Kidney epithelial cell (primary cell): ENCODE results near the gene CDH19. TPM values are rescaled to one million over a fixed set of nuclear protein-coding genes. Genes with fewer than 3 reads are reported as not detected.

Experiments used
- DNase-seq: peaks from one replicate; pipeline ENCODE4 v3.0.0-alpha.2; 2010; ENCODE audit warnings: low read depth
- H3K27me3 ChIP-seq: 2 replicates; pipeline ENCODE4 v1.6.0; 2011; ENCODE audit warnings: low read length; ENCODE audit not compliant: control insufficient read depth, insufficient read depth
- H3K36me3 ChIP-seq: 2 replicates; pipeline ENCODE4 v1.5.1; 2011; ENCODE audit warnings: low read length; ENCODE audit not compliant: control insufficient read depth, insufficient read depth
- H3K4me3 ChIP-seq: 2 replicates; pipeline ENCODE4 v1.5.1; 2011; ENCODE audit warnings: low read depth, mild to moderate bottlenecking, control low read depth, low read length
- total RNA-seq: library from RNA; depleted of rRNA; stranded (reverse); fragments of >200 nt; gene quantifications from 2 replicates; pipeline ENCODE4 v1.2.3, GENCODE V29; 2015
- TF ChIP-seq, protein P1 (sequence below): IDR thresholded peaks from 2 replicates; pipeline ENCODE4 v1.5.1; 2011; ENCODE audit warnings: mild to moderate bottlenecking, moderate library complexity, low read length, control low read depth, inconsistent platforms; ENCODE audit not compliant: insufficient read depth, poor library complexity, severe bottlenecking

Gene CDH19
- total RNA-seq, 1 donor from 2014 or later: not detected

DNA sequence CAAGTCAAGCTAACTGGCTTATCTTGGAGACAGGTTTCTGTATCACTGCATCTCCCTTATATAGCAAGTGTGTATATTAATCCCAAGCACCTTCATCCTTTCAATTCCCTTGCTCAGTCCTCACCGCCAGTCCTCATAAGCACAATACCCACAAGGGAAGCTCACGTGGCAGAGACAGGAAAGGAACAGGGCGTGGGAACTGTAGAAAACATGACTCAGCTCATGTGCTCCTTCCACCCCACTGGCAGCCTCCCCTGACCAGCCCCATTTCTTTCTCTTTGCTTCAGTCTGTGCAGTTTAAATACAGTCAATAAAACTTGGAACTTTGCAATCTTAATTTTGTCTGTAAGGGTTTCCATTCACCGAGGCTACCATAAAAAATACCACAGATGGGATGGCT, 36.5 kb upstream of the CDH19 start:
- TF ChIP-seq, protein P1, sequence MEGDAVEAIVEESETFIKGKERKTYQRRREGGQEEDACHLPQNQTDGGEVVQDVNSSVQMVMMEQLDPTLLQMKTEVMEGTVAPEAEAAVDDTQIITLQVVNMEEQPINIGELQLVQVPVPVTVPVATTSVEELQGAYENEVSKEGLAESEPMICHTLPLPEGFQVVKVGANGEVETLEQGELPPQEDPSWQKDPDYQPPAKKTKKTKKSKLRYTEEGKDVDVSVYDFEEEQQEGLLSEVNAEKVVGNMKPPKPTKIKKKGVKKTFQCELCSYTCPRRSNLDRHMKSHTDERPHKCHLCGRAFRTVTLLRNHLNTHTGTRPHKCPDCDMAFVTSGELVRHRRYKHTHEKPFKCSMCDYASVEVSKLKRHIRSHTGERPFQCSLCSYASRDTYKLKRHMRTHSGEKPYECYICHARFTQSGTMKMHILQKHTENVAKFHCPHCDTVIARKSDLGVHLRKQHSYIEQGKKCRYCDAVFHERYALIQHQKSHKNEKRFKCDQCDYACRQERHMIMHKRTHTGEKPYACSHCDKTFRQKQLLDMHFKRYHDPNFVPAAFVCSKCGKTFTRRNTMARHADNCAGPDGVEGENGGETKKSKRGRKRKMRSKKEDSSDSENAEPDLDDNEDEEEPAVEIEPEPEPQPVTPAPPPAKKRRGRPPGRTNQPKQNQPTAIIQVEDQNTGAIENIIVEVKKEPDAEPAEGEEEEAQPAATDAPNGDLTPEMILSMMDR: no peak
- Histone ChIP-seq H3K27me3 (no peaks in the 10 kb centered on the region), H3K36me3 (no peaks in the 10 kb centered on the region), H3K4me3 (no peak overlapping the region)
- DNase-seq: no peak

DNA sequence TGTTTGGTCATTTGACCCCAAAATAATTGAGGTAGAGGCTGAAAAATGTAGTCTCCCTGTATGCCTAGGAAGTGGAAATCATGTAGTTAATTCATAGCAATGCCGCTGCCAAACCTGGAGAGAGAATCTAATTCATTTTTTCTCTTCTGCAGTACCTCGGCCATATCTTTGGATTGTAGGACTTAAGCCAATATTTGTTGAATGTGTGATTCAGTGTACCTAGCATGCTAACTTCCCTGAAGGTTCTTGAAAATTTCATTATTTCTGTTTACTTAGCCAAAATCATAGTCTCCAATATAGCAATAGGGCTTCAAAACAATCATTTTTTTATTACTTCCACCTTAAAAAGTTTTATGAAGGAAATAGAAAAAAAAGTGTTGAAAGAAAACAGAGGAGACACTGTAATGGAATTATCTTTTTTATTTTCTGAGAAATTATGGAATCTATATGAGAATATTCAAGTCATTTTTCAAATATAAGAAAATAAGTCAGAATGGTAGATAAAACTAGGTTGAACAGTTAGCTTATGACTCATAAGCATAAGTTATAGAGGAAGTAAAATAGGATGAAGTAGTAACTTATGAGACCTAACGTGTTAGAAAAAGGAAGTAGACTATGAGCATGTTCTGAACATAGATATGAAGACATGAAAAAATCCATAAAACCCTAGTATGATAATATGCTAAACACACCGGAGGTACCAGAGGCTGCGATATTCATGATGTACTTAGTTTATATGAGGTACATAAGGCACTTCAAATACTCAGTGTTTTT, 35.2 kb upstream of the CDH19 start:
- TF ChIP-seq, protein P1: no peak
- H3K27me3 ChIP-seq: no peaks in the 10 kb centered on the region
- no peak for DNase-seq
- no peaks in the 10 kb centered on the region for H3K36me3 ChIP-seq
- no peak overlapping the region for H3K4me3 ChIP-seq

DNA sequence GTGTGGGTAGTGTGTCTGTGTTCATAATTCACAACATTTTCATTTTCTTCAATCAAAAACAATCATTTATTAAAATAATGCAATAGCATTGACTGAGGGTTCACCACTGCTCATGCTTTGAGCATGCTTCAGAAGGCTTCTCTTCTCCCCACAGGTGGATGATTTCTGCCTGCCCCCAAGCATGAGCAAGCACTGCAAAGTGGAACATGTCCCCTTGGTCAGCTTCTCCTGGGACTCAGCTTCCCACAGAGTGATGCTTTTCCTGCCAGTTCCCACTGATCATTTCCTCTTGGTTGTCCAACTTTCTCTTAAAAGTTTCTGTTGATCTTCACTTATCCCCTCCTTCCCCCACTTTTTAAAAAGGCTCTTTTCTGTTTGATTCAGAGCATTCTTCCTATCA, 31.5 kb upstream of the CDH19 start:
- TF ChIP-seq, protein P1: no peak
- H3K4me3 ChIP-seq: no peak overlapping the region

DNA sequence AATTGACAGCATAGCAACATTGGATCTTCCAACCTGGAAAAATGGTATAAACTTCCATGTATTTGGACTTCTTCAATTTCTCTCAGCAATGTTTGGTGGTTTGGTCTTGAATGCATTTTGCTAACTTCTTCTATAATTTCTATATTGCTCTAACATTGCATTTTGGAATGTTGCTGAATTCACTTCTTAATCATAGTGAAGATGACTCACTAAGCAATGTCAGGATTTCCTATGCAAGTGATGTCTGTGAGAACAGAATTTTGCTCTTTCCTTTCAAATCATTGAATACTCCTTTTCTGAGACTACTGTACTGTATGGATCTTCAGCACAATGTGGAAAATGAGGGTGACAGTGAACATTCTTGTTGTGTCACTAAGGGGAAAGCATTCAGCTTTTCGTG, 28.9 kb upstream of the CDH19 start:
- Histone ChIP-seq H3K4me3 (no peak overlapping the region), H3K36me3 (no peaks in the 10 kb centered on the region), H3K27me3 (no peaks in the 10 kb centered on the region)
- no peak for DNase-seq
- TF ChIP-seq, protein P1: no peak

More for the DNA sequence above, 31.5 kb upstream of the CDH19 start:
- Histone ChIP-seq H3K27me3 (no peaks in the 10 kb centered on the region), H3K36me3 (no peaks in the 10 kb centered on the region)
- DNase-seq: no peak

DNA sequence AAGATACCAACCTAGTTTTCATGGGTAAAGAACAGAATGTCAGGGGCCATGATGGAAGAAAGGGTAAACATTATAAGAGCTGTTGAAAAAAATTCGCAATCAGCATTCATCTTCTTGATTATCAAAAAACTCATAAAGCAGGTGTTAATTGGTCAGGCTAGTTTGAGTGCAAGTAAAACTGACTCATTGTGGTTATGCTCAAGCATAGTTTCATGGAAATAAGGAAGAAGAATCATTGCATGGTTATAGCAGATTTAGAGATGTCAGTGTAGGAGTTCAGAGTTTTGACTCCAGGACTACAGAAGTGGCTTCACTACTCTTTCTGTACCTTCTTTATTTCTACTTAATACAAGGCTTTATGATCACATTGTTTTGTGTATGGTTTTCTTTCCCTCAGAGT, 26.9 kb upstream of the CDH19 start:
- DNase-seq: no peak
- no peaks in the 10 kb centered on the region for H3K27me3 ChIP-seq
- TF ChIP-seq, protein P1: no peak
- H3K36me3 ChIP-seq: no peaks in the 10 kb centered on the region
- no peak overlapping the region for H3K4me3 ChIP-seq

DNA sequence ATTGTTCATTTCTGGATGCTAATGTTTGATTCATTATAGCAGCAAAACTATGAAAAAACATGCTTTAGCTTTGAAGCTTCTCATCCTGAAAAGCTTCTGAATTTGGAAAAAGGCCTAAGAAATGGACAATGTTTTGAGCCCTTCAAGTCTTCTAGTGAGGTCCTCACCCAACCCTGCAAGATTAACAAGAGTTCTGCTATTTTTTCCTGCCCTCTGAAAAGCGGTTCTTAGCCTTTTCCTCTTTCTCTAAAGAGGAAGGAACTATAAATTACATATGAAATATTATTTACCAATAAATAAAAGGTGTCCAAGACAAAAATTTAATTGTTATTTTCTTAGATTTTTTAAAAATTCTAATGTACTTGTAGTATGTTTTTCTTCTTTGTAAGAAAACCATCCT, 19.9 kb upstream of the CDH19 start:
- TF ChIP-seq, protein P1: no peak
- Histone ChIP-seq H3K36me3 (no peaks in the 10 kb centered on the region), H3K27me3 (no peaks in the 10 kb centered on the region), H3K4me3 (no peak overlapping the region)
- DNase-seq: no peak
